Measurements from ENCODE around the gene KCNF1. TPM values are rescaled to one million over a fixed set of nuclear protein-coding genes. Genes with fewer than 3 reads are reported as not detected.

KCNF1 gene
- total and polyA plus RNA-seq, 4 donors: 0.06 to 0.83 (median 0.26) TPM

DNA sequence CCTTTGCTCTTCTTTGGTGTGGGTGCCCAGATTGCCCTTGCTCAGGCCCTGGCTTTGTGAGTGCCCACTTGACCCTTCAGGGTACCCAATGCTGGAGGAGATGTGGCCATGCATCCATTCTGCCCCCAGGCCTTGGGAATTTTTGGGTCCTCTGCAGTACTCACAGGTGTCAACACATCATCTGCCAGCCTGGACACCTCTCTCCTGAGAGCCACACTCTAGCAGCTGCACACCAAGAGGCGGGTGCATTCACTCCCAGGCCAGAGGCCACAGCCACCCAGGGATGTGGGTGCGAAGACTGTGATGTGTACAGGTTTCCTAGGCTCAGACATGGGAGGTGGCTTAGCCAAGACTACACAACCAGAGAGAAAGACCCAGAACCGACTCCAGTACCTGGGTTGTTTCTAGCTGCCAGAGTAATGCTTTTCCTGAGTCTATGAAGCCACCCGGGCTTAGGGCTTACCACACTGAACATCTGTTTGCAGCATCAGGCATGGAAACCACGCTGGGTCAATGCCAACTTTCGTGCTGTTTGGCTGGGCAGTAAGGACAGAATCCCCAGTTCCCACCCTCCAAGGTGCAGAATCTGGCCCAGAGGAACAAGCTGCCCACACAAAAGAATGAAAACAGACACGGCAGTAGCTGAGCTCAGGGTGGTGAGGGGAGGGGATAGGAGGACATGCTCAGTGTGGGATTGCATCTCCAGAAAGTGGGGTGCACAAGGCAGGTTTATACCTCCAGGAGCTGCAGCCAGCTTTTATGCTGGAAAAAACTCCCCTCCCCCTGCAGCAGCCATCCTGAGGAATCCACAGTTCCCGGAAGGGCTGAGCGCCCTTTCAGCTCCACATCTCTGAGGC is 40.1 kb downstream of the KCNF1 start:
- no peak overlapping the region for H3K4me3 ChIP-seq
- 63 to 68% methylated on average over 9 of the region's 9 CpGs for WGBS, 2 donors
- no peak overlapping the region for H3K27ac ChIP-seq (ENCODE audit: low read depth in 1 of 2, low read length in 1 of 2)
- H3K9me3 ChIP-seq (ENCODE audit: control insufficient read depth in 4 of 4, insufficient read depth in 3 of 4, low read length in 3 of 4): peaks cover 0 to 3% (median 0%) of the 10 kb centered on the region in 4 donors
- no peaks in the 10 kb centered on the region for H3K27me3 ChIP-seq (ENCODE audit: control insufficient read depth in 3 of 3, insufficient read depth in 3 of 3, low read length in 2 of 3)
- H3K4me1 ChIP-seq (ENCODE audit: control insufficient read depth in 5 of 5, insufficient read depth in 5 of 5, low read length in 5 of 5): peaks cover 0 to 3% (median 0%) of the 10 kb centered on the region in 5 donors
- no peak overlapping the region for H3K9ac ChIP-seq (ENCODE audit: insufficient read depth in 1 of 2, low read length in 2 of 2)
- TF ChIP-seq, protein P1, sequence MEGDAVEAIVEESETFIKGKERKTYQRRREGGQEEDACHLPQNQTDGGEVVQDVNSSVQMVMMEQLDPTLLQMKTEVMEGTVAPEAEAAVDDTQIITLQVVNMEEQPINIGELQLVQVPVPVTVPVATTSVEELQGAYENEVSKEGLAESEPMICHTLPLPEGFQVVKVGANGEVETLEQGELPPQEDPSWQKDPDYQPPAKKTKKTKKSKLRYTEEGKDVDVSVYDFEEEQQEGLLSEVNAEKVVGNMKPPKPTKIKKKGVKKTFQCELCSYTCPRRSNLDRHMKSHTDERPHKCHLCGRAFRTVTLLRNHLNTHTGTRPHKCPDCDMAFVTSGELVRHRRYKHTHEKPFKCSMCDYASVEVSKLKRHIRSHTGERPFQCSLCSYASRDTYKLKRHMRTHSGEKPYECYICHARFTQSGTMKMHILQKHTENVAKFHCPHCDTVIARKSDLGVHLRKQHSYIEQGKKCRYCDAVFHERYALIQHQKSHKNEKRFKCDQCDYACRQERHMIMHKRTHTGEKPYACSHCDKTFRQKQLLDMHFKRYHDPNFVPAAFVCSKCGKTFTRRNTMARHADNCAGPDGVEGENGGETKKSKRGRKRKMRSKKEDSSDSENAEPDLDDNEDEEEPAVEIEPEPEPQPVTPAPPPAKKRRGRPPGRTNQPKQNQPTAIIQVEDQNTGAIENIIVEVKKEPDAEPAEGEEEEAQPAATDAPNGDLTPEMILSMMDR (IDR thresholded peaks at IDR 0.05; ENCODE audit: control extremely low read depth, extremely low read depth): no peak
- ATAC-seq (ENCODE audit: insufficient read depth, low FRiP score) (no peak), DNase-seq (no peak)
- H3K36me3 ChIP-seq (ENCODE audit: control insufficient read depth in 4 of 4, insufficient read depth in 4 of 4, low read length in 4 of 4): no peaks in the 10 kb centered on the region

DNA sequence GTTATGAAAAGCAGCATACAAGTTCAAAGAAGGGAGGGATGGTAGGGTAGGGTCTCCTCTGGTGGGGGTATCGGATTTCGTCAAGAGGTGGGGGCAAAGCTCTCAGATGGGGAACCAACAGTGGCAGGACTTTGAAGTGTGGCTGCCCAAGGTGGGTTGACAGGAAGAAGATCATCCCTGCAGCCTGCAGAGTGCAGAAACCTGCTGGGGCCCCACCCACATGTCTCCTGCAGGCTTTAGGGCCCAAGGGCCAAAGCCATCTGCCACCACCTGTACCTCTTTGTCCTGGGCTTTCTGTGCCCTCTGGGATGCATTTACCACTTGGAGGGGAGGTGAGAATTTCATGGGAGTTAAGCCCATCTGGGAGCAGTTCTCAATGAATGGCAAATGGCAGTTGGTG is 42.7 kb downstream of the KCNF1 start:
- Histone ChIP-seq H3K36me3 (ENCODE audit: control insufficient read depth in 4 of 4, insufficient read depth in 4 of 4, low read length in 4 of 4) (no peaks in the 10 kb centered on the region), H3K4me3 (no peak overlapping the region), H3K9me3 (ENCODE audit: control insufficient read depth in 4 of 4, insufficient read depth in 3 of 4, low read length in 3 of 4) (no peaks in the 10 kb centered on the region), H3K27me3 (ENCODE audit: control insufficient read depth in 3 of 3, insufficient read depth in 3 of 3, low read length in 2 of 3) (no peaks in the 10 kb centered on the region), H3K4me1 (ENCODE audit: control insufficient read depth in 5 of 5, insufficient read depth in 5 of 5, low read length in 5 of 5) (no peaks in the 10 kb centered on the region), H3K9ac (ENCODE audit: insufficient read depth in 1 of 2, low read length in 2 of 2) (no peak overlapping the region), H3K27ac (ENCODE audit: low read depth in 1 of 2, low read length in 1 of 2) (no peak overlapping the region)
- 96 to 98% methylated on average over 2 of the region's 2 CpGs for WGBS, 2 donors
- DNase-seq (no peak), ATAC-seq (ENCODE audit: insufficient read depth, low FRiP score) (no peak)
- TF ChIP-seq, protein P1 (IDR thresholded peaks at IDR 0.05; ENCODE audit: control extremely low read depth, extremely low read depth): no peak

DNA sequence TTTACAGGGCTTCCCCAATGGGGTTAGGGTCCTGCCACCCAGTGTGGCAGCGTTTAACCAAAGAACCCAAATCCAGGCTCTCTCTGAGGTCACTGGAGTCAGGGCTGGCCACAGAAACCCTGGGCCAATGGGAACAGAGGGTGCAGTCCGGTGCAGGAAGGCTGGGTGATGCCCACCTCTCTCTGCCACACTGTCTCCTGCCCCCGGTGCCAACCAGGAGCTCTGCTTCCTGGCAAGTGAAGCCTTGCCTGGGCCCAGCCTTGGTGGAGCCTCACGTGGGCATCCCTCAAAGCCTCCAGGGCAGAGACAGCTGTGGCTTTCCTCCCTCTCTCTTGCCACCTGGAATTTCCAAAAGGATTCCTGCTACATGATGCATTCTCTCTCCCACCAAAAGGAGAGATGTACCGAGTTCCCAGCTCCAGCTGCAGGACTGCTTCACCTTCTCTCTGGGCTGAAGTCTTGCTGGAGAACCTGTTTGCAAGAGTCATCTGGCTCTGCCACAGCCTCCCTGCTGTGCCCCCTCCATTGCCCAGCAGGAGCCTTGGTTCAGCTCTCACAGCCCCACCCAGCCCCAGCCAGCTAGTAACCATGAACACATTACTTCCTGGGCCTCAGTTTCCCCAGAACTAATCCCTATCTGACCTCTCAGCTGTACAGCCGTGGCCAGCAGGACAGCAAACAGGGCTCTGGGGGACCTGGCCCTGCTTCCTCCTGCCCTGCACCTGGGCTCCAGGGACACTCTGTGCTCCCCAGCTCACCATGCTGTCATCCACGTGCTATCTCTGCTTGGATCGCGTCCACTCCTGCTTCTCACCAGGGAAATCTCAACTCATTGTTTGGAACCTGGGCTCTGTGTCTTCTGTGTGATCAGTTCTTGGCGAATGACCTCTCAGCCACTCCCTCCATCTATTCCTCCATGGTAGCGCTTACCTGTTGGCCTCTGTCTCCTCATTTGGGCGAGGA is 43.4 kb downstream of the KCNF1 start:
- H3K36me3 ChIP-seq (ENCODE audit: control insufficient read depth in 4 of 4, insufficient read depth in 4 of 4, low read length in 4 of 4): no peaks in the 10 kb centered on the region
- H3K4me1 ChIP-seq (ENCODE audit: control insufficient read depth in 5 of 5, insufficient read depth in 5 of 5, low read length in 5 of 5): no peaks in the 10 kb centered on the region
- 90 to 94% methylated on average over 12 of the region's 12 CpGs for WGBS, 2 donors
- no peaks in the 10 kb centered on the region for H3K27me3 ChIP-seq (ENCODE audit: control insufficient read depth in 3 of 3, insufficient read depth in 3 of 3, low read length in 2 of 3)
- no peak for ATAC-seq (ENCODE audit: insufficient read depth, low FRiP score)
- no peaks in the 10 kb centered on the region for H3K9me3 ChIP-seq (ENCODE audit: control insufficient read depth in 4 of 4, insufficient read depth in 3 of 4, low read length in 3 of 4)
- H3K4me3 ChIP-seq: no peak overlapping the region
- no peak overlapping the region for H3K9ac ChIP-seq (ENCODE audit: insufficient read depth in 1 of 2, low read length in 2 of 2)
- no peak overlapping the region for H3K27ac ChIP-seq (ENCODE audit: low read depth in 1 of 2, low read length in 1 of 2)
- DNase-seq: no peak
- TF ChIP-seq, protein P1 (IDR thresholded peaks at IDR 0.05; ENCODE audit: control extremely low read depth, extremely low read depth): no peak

All from lung (tissue), 12 donors.